T-helper 22 cell (primary cell): ENCODE data around the gene DCHS2.
"Not testable (repeated sequence)": the region's sequence is repeated elsewhere in the genome, so short reads cannot be mapped to it uniquely, and the experiment has no call there.

Source experiments
- DNase-seq: peaks from one replicate; pipeline ENCODE4 v3.0.0-alpha.2; 2020; ENCODE audit warnings: low read depth

The DCHS2 gene

GRCh38 chr4:154317201-154317999 is 174.2 kb downstream of the DCHS2 start:
- no peak for DNase-seq

DNA sequence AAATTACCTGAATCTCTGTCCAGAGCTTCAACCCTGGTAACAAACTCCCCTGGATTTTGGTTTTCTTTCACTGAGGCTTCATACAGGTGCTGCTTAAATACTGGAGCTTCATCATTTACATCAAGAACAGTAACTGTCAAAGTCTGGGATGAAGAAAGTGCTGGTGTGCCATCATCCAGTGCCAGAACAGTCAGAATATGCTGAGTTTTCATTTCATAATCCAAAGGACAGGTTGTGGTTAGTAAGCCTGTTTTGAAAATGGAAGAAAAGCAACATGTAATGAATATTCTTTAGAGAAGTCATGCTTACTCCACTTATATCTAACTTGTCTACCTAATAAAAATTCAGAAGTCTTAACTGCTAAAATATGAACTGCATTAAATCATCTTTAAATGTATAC is 175.9 kb downstream of the DCHS2 start:
- no peak for DNase-seq

DNA sequence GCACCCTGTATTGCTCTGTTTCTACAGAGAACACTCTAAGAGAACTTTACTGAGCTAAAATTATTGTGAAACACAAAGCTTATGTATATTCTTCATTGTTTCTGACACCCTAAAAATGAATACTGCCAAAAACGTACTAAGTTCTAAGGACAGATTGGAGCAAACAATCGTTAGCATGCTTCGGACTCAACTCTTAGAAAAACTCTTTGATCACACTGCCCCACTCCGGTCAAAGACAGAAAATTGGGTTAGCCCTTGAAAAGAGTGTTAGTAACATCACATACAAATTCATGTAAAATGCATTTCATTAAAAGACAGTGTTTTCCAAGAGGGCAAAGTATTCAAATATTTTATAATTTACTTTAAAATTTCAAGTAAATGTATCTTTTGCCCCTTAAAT is 177.4 kb downstream of the DCHS2 start:
- DNase-seq, result no peak

DNA sequence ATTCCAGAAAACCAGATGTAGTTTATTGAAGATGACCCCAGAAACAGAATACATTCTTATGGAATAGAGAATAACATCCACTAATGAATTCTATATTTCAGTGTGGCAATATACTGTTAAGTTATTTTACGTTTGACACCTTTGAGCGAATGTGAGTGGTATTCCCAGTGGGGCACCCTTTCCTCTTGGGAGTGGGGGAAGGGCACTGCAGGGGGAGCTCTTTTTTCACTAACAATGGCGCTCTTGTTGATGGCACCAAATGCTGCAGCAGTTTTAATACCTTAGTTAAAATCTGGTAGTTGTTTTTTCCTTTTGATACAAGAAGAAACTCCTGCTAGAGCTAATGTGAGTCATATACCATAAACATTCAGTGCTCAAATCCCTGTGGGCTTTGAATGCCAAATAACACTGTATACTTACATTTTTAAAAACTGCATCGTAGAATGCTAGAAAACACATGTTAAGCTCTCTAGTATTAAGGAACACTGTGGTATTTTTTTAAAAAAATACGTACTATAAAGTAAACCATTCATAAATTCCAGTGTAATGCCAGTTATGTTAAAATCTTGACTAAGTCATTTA is 178.5 kb downstream of the DCHS2 start:
- no peak for DNase-seq

GRCh38 chr4:154312246-154312645 is 179.4 kb downstream of the DCHS2 start:
- no peak for DNase-seq

- DNase-seq, result no peak
These were observed 181.0 kb downstream of the DCHS2 start for GRCh38 chr4:154310578-154310977.

- no peak for DNase-seq
These were observed 183.4 kb downstream of the DCHS2 start for GRCh38 chr4:154308207-154308606.

DNA sequence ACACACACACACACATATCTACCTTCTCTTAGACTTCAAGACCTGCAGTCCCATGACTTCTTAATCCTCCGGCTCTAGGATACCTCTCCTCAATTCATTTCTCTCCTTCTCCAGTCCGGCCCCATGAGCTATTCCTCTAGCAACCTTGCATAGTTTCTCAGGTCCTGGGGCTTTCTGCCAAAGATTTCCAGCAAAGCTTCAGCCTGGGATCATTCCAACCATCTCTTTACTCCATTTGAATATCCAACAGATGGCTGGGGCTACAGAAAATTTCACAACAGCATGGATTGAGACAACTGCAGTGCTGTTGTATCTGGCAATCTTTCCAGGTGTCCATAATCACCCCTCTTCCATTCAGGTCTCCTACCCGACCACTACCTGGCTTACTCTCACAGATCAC is 184.1 kb downstream of the DCHS2 start:
- no peak for DNase-seq

- DNase-seq, result no peak
These were observed 186.0 kb downstream of the DCHS2 start for GRCh38 chr4:154305616-154306015.

- no peak for DNase-seq
These were observed 186.9 kb downstream of the DCHS2 start for GRCh38 chr4:154304679-154305078.

- no peak for DNase-seq
These were observed 196.8 kb downstream of the DCHS2 start for GRCh38 chr4:154294652-154295350.

DNA sequence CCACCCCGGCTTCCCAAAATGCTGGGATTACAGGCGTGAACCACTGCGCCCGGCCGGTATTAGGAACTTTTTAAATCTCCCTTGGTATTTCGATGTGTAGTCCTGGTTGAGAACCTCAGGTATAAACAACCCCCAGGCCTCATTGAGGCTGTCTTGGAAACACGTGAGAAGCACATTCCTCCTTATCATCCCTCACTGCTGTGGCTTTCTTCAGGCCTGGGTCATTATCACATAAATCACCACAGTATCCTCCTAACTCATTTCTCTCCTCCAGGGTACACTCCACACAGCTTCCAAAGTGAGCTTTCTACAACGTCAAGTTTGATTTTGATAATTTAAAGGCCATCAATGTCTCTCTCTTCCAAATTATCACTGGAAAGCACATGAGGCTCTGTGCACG is 198.2 kb downstream of the DCHS2 start:
- no peak for DNase-seq

GRCh38 chr4:154292589-154292988 is 199.0 kb downstream of the DCHS2 start:
- DNase-seq, result no peak

GRCh38 chr4:154277172-154277571 is 214.4 kb downstream of the DCHS2 start:
- DNase-seq, result no peak

- no peak for DNase-seq
These were observed 215.1 kb downstream of the DCHS2 start for GRCh38 chr4:154276496-154276895.

GRCh38 chr4:154254999-154255398 is 236.6 kb downstream of the DCHS2 start:
- no peak for DNase-seq

- DNase-seq, result no peak
These were observed 257.0 kb downstream of the DCHS2 start for GRCh38 chr4:154234576-154234975.

GRCh38 chr4:154231806-154232478 is 259.7 kb downstream of the DCHS2 start:
- no peak for DNase-seq

GRCh38 chr4:154230723-154231122 is 260.9 kb downstream of the DCHS2 start:
- DNase-seq, result no peak

GRCh38 chr4:154230091-154230490 is 261.5 kb downstream of the DCHS2 start:
- no peak for DNase-seq

GRCh38 chr4:154222875-154223274 is 268.7 kb downstream of the DCHS2 start:
- DNase-seq, result no peak

DNA sequence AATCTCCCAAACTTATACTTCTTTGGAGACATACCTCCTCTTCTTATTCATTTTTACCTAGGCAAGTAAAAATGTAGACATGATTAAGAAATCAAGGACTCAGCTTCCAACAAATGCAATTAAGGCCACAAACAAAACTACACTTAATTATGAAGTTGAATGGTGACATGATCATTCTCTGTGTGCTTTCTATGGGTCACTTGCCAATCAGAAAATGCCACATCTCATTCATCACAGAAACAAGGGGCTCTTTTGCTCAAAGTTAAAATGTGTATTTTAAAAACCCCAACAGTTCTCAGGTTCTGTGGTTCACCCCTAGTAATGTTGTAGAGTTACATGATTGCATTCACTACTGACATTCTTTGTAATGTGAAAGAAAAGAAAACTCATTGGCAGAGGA is 273.5 kb downstream of the DCHS2 start:
- DNase-seq, result no peak

GRCh38 chr4:154217384-154217783 is 274.2 kb downstream of the DCHS2 start:
- DNase-seq, result not testable (repeated sequence)
